Measurements from ENCODE around the gene OPN1SW.

Gene OPN1SW, protein sequence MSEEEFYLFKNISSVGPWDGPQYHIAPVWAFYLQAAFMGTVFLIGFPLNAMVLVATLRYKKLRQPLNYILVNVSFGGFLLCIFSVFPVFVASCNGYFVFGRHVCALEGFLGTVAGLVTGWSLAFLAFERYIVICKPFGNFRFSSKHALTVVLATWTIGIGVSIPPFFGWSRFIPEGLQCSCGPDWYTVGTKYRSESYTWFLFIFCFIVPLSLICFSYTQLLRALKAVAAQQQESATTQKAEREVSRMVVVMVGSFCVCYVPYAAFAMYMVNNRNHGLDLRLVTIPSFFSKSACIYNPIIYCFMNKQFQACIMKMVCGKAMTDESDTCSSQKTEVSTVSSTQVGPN

DNA sequence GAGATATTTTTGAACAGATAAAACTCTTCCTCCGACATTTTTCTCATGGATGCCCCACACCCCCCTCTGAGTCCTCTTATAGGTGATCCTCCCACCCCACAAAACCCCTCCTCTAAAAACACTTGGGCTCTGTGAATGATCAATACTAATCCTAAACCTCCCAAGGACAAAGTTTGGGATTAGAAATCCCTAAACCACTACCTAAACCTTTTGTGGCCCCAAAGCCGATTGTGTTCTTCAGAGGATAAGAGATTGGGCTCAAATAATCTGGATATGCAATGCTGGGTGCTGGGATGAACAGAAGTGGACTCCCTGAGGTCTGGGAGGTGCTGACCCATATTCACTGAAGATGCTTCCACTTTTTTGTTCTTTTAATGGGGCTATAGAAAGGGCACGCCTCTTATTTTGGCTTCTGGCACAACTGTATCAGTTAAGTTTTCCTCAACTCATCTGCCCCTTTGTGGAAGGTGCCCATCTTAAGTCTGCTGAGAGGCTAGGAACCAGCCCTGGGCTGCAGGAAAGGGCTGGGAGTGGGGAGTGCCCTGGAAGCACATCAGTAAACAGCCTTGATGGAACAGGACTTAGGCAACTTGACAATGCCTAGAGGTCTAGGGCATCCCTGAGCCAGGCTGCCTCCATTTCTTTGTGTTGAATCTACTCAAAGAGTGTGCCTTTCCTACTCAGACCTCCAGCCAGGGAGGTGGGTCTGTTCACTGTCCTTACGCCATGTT is at the start of gene OPN1SW:
TSS of gene OPN1SW (minus strand) at position 51 of the 731 bp plus-strand sequence. CDS start at position 38, 13 bp downstream.
- H3K27me3 Mint-ChIP-seq, result no peaks in the 10 kb centered on the region
- H3K4me1 Mint-ChIP-seq, result peaks cover 14% of the 10 kb centered on the region
- peaks cover 16% of the 10 kb centered on the region for H3K36me3 Mint-ChIP-seq
- peaks cover 9% of the 10 kb centered on the region for H3K9me3 Mint-ChIP-seq
- no peak within 1 kb of the TSS for H3K27ac Mint-ChIP-seq
- no peak within 1 kb of the TSS for H3K4me3 Mint-ChIP-seq

- Mint-ChIP-seq H3K4me1 (peaks cover 12% of the 10 kb centered on the region), H3K4me3 (no peak overlapping the region), H3K27me3 (peaks cover 2% of the 10 kb centered on the region), H3K36me3 (no peaks in the 10 kb centered on the region), H3K9me3 (no peaks in the 10 kb centered on the region), H3K27ac (no peak overlapping the region)
These were observed 46.1 kb upstream of the OPN1SW start for GRCh38 chr7:128821724-128822123.

DNA sequence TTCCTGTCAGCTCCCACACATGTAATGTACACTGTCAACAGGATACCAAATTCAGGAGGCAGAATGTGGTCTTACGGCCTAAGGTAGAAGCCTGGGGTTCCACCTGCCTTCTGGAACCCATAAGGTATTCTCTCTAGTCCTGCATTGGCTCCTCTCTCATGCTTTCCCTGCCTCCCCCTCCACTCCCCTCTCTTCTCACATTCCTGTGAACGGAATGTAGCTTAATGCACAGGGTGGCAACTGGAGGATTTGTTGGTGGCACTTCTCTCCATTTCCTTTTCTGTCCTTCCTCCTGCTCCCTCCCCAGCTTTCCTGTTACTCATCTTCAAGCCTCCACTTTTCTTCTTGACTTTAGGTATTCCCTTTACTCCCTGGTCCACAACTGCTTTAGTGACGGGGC is 43.1 kb upstream of the OPN1SW start:
- no peaks in the 10 kb centered on the region for H3K36me3 Mint-ChIP-seq
- no peak overlapping the region for H3K4me3 Mint-ChIP-seq
- H3K27me3 Mint-ChIP-seq, result no peaks in the 10 kb centered on the region
- no peak overlapping the region for H3K27ac Mint-ChIP-seq
- peaks cover 12% of the 10 kb centered on the region for H3K4me1 Mint-ChIP-seq
- H3K9me3 Mint-ChIP-seq, result no peaks in the 10 kb centered on the region

GRCh38 chr7:128815289-128815942 is 39.8 kb upstream of the OPN1SW start:
- Mint-ChIP-seq H3K36me3 (no peaks in the 10 kb centered on the region), H3K4me1 (peaks cover 8% of the 10 kb centered on the region), H3K4me3 (no peak overlapping the region), H3K27ac (no peak overlapping the region), H3K9me3 (no peaks in the 10 kb centered on the region), H3K27me3 (no peaks in the 10 kb centered on the region)

- H3K9me3 Mint-ChIP-seq, result no peaks in the 10 kb centered on the region
- no peak overlapping the region for H3K4me3 Mint-ChIP-seq
- H3K36me3 Mint-ChIP-seq, result no peaks in the 10 kb centered on the region
- no peaks in the 10 kb centered on the region for H3K4me1 Mint-ChIP-seq
- no peak overlapping the region for H3K27ac Mint-ChIP-seq
- H3K27me3 Mint-ChIP-seq, result no peaks in the 10 kb centered on the region
These were observed 38.9 kb upstream of the OPN1SW start for GRCh38 chr7:128814499-128814898.

DNA sequence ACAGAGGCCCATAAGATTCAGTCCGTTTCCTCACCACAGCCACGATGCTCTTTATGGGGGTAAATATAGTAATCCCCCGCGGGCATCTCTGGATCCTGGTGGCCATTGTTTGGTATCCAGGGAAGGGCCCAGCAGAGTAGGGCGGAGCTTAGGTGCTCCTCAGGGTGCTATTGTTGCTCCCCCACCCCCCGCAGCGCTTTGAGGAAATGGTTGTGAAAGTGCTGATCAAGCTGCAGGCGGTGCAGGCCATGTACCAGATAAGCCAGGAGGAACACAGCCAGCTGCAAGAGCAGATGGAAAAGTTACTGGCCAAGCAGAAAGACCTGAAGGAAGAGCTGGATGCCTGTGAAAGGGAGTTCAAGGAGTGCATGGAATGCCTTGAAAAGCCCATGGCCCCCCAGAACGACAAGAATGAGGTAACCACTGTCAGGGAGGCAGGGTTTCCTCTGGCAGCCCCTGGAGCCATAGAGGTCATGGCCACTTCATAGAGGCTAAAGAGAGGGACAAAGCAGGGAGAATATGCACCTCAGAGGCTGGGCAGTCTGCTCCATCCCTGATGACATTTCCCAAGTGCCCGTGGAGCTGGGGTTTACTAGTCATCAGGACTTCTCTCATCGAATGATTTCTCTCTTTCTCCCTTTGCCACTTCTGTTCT is 37.0 kb upstream of the OPN1SW start:
- H3K4me1 Mint-ChIP-seq, result no peaks in the 10 kb centered on the region

GRCh38 chr7:128811631-128812430 is 36.2 kb upstream of the OPN1SW start:
- Mint-ChIP-seq H3K4me1 (no peaks in the 10 kb centered on the region), H3K27me3 (no peaks in the 10 kb centered on the region), H3K27ac (no peak overlapping the region), H3K4me3 (no peak overlapping the region), H3K36me3 (no peaks in the 10 kb centered on the region), H3K9me3 (no peaks in the 10 kb centered on the region)

More for the DNA sequence above, 37.0 kb upstream of the OPN1SW start:
- H3K4me3 Mint-ChIP-seq, result no peak overlapping the region
- H3K27ac Mint-ChIP-seq, result no peak overlapping the region
- H3K36me3 Mint-ChIP-seq, result no peaks in the 10 kb centered on the region
- H3K9me3 Mint-ChIP-seq, result no peaks in the 10 kb centered on the region
- H3K27me3 Mint-ChIP-seq, result no peaks in the 10 kb centered on the region

GRCh38 chr7:128810997-128811396 is 35.4 kb upstream of the OPN1SW start:
- Mint-ChIP-seq H3K4me1 (no peaks in the 10 kb centered on the region), H3K36me3 (no peaks in the 10 kb centered on the region), H3K4me3 (no peak overlapping the region), H3K9me3 (no peaks in the 10 kb centered on the region), H3K27me3 (no peaks in the 10 kb centered on the region), H3K27ac (no peak overlapping the region)

- Mint-ChIP-seq H3K4me3 (no peak overlapping the region), H3K27me3 (no peaks in the 10 kb centered on the region), H3K27ac (no peak overlapping the region), H3K4me1 (no peaks in the 10 kb centered on the region), H3K9me3 (no peaks in the 10 kb centered on the region), H3K36me3 (no peaks in the 10 kb centered on the region)
These were observed 34.9 kb upstream of the OPN1SW start for GRCh38 chr7:128810473-128810872.

- Mint-ChIP-seq H3K27ac (no peak overlapping the region), H3K27me3 (no peaks in the 10 kb centered on the region), H3K36me3 (no peaks in the 10 kb centered on the region), H3K4me3 (no peak overlapping the region), H3K4me1 (no peaks in the 10 kb centered on the region), H3K9me3 (no peaks in the 10 kb centered on the region)
These were observed 33.8 kb upstream of the OPN1SW start for GRCh38 chr7:128809363-128809762.

- H3K27ac Mint-ChIP-seq, result no peak overlapping the region
- H3K27me3 Mint-ChIP-seq, result no peaks in the 10 kb centered on the region
- no peaks in the 10 kb centered on the region for H3K4me1 Mint-ChIP-seq
- no peak overlapping the region for H3K4me3 Mint-ChIP-seq
- no peaks in the 10 kb centered on the region for H3K36me3 Mint-ChIP-seq
- H3K9me3 Mint-ChIP-seq, result no peaks in the 10 kb centered on the region
These were observed 31.6 kb upstream of the OPN1SW start for GRCh38 chr7:128807191-128807590.

- no peak overlapping the region for H3K4me3 Mint-ChIP-seq
- H3K9me3 Mint-ChIP-seq, result no peaks in the 10 kb centered on the region
- H3K27ac Mint-ChIP-seq, result no peak overlapping the region
- no peaks in the 10 kb centered on the region for H3K27me3 Mint-ChIP-seq
- no peaks in the 10 kb centered on the region for H3K4me1 Mint-ChIP-seq
- H3K36me3 Mint-ChIP-seq, result peaks cover 4% of the 10 kb centered on the region
These were observed 29.6 kb upstream of the OPN1SW start for GRCh38 chr7:128805225-128805624.

GRCh38 chr7:128804484-128804883 is 28.9 kb upstream of the OPN1SW start:
- Mint-ChIP-seq H3K27me3 (no peaks in the 10 kb centered on the region), H3K4me3 (no peak overlapping the region), H3K27ac (no peak overlapping the region), H3K36me3 (peaks cover 4% of the 10 kb centered on the region), H3K9me3 (no peaks in the 10 kb centered on the region), H3K4me1 (no peaks in the 10 kb centered on the region)

- no peak overlapping the region for H3K4me3 Mint-ChIP-seq
- H3K27me3 Mint-ChIP-seq, result no peaks in the 10 kb centered on the region
- peaks cover 6% of the 10 kb centered on the region for H3K36me3 Mint-ChIP-seq
- no peaks in the 10 kb centered on the region for H3K9me3 Mint-ChIP-seq
- H3K27ac Mint-ChIP-seq, result no peak overlapping the region
- no peaks in the 10 kb centered on the region for H3K4me1 Mint-ChIP-seq
These were observed 26.2 kb upstream of the OPN1SW start for GRCh38 chr7:128801667-128802418.

Measured in activated naive CD4-positive, alpha-beta T cell treated with anti-CD3 and anti-CD28 coated beads, Interleukin-2, amount 50 U/mL, for 24 hours (primary cell).